NT2/D1 (cell line): ENCODE results near the gene TAGAP.

Source experiments
- YY1 ChIP-seq: IDR thresholded peaks from 2 replicates; pipeline ENCODE4 v1.6.1; 2011; ENCODE audit not compliant: insufficient read length, insufficient read depth
- ZNF274 ChIP-seq: IDR thresholded peaks from 2 replicates; pipeline ENCODE4 v1.6.1; 2011; ENCODE audit warnings: mild to moderate bottlenecking, low read depth, low read length

DNA sequence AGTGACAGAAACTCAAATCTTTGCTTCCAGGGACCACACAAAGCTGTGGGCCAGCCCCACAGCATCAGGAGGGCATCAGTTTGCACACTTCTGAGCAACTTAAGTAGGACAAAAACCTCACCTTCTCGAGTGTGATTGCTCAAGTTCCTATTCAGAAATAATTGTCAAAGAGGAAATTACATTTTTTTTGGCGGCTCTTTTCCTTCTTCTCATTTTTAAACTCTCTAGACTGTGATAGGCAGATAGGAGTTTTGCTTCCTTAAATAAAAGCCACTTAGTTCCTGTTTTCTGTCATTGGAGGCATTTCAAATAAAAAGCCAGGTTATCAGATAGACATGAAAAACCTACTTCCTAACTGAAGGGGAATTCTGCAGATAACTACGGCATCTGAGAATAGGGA is 11.2 kb upstream of the TAGAP start:
- TF ChIP-seq YY1, result no peak
- no peak for TF ChIP-seq ZNF274
